Endothelial cell of umbilical vein (primary cell): ENCODE results near the gene DNAJC30.

ENCODE experiments used
- CTCF ChIP-seq, 2 donors: IDR thresholded peaks; 1 replicate in 1 of 2; 2 replicates in 1 of 2; pipeline ENCODE4 v1.5.1; 2011; ENCODE audit warnings: low read length in 2 of 2, mild to moderate bottlenecking in 2 of 2, moderate library complexity in 2 of 2, control low read depth in 1 of 2, inconsistent platforms in 1 of 2, low read depth in 1 of 2; ENCODE audit not compliant: insufficient read depth in 1 of 2; ENCODE audit errors: extremely low read depth in 1 of 2
- EZH2 ChIP-seq: IDR thresholded peaks from 2 replicates; pipeline ENCODE4 v1.6.1; 2012; ENCODE audit warnings: borderline replicate concordance, low read depth, mild to moderate bottlenecking, moderate library complexity, low read length, inconsistent platforms; ENCODE audit not compliant: severe bottlenecking
- JUN ChIP-seq: IDR thresholded peaks from 2 replicates; pipeline ENCODE4 v1.6.1; 2011; ENCODE audit warnings: borderline replicate concordance, low read depth; ENCODE audit not compliant: insufficient read length, insufficient read depth
- MYC ChIP-seq: IDR thresholded peaks from one replicate; pipeline ENCODE4 v1.6.1; 2011; ENCODE audit warnings: mild to moderate bottlenecking, low read depth, low read length
- POLR2A ChIP-seq: IDR thresholded peaks from 2 replicates; pipeline ENCODE4 v1.6.1; 2012; ENCODE audit warnings: low read depth, mild to moderate bottlenecking, control low read depth, low read length
- POLR2AphosphoS5 ChIP-seq: IDR thresholded peaks from 2 replicates; pipeline ENCODE4 v1.6.1; 2012; ENCODE audit warnings: low read depth, mild to moderate bottlenecking, control low read depth, low read length, moderate library complexity; ENCODE audit not compliant: insufficient read depth
- TF ChIP-seq, protein P1 (sequence below): IDR thresholded peaks from 2 replicates; pipeline ENCODE4 v1.6.1; 2011; ENCODE audit not compliant: insufficient read depth, insufficient read length

DNA sequence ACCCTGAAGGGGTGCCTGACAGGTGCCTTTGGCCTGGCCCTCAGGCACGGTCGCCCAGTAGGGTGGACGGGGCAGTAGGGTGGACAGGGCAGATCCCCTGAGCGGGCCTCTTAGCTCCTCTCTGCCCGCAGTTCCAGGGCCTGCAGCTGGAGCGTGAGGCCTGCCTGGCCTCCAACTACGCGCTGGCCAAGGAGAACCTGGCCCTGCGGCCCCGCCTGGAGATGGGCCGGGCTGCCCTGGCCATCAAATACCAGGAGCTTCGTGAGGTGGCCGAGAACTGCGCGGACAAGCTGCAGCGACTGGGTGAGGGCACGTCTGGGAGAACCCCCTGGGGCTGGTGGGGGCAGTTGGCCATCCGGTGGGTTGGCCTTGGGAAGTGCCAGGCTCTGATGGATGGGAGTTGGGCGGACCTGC lies 14.0 kb downstream of the DNAJC30 start:
- no peak for TF ChIP-seq POLR2A
- no peak for TF ChIP-seq CTCF (IDR thresholded peaks at IDR 0.05; ENCODE audit: extremely low read depth in 1 of 2, insufficient read depth in 1 of 2, low read depth in 1 of 2, low read length in 2 of 2)
- TF ChIP-seq EZH2: no peak
- no peak for TF ChIP-seq POLR2AphosphoS5
- no peak for TF ChIP-seq MYC
- TF ChIP-seq JUN: no peak
- TF ChIP-seq, protein P1, sequence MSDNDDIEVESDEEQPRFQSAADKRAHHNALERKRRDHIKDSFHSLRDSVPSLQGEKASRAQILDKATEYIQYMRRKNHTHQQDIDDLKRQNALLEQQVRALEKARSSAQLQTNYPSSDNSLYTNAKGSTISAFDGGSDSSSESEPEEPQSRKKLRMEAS: no peak
